BLaER1 treated with 17β-estradiol and CSF1 and Interleukin-3, amounts not matched to agents 10 nM and 100 nM (cell line): Measurements from ENCODE around the gene YEATS4.

Experiments used
- H3K27ac ChIP-seq, 11 experiments: shearing (Covaris generic); formaldehyde crosslinking; 2 replicates each; pipeline ENCODE4 v1.8.1; 2022
- H3K27me3 ChIP-seq, 11 experiments: shearing (Covaris generic); formaldehyde crosslinking; 2 replicates each; pipeline ENCODE4 v1.8.1; 2022
- H3K36me3 ChIP-seq, 11 experiments: shearing (Covaris generic); formaldehyde crosslinking; 2 replicates each; pipeline ENCODE4 v1.8.1; 2022
- H3K4me1 ChIP-seq, 10 experiments: shearing (Covaris generic); formaldehyde crosslinking; 2 replicates each; pipeline ENCODE4 v1.8.1; 2022
- H3K4me2 ChIP-seq, 11 experiments: shearing (Covaris generic); formaldehyde crosslinking; 2 replicates each; pipeline ENCODE4 v1.8.1; 2022
- H3K4me3 ChIP-seq, 10 experiments: shearing (Covaris generic); formaldehyde crosslinking; 2 replicates each; pipeline ENCODE4 v1.8.1; 2022
- H3K9ac ChIP-seq, 11 experiments: shearing (Covaris generic); formaldehyde crosslinking; 2 replicates each; pipeline ENCODE4 v1.8.1; 2022
- H3K9me3 ChIP-seq, 11 experiments: shearing (Covaris generic); formaldehyde crosslinking; replicated peaks in 1 of 11; 2 replicates each; pipeline ENCODE4 v1.8.1; 2022
- H4K20me1 ChIP-seq, 11 experiments: shearing (Covaris generic); formaldehyde crosslinking; 2 replicates each; pipeline ENCODE4 v1.8.1; 2022
- Cebpa-rat ChIP-seq, 11 experiments: shearing (Covaris generic); IDR thresholded peaks; 2 replicates each; pipeline ENCODE4 v1.8.1; 2022

The YEATS4 gene

GRCh38 chr12:69352904-69353303 is 6.6 kb upstream of the YEATS4 start:
- peak overlapping the region in 2 of 10 experiments; percentile 43 to 46; a peak in 1 of 20 replicates for H3K4me3 ChIP-seq

GRCh38 chr12:69354172-69354555 is 5.4 kb upstream of the YEATS4 start:
- Histone ChIP-seq H3K4me2 (no peak overlapping the region), H3K27ac (peak overlapping the region in 2 of 11 experiments; percentile 33 to 34; a peak in 2 of 22 replicates), H3K9ac (no peak overlapping the region; a peak in 1 of 22 replicates), H3K4me1 (peaks cover 4 to 37% (median 7%) of the 10 kb centered on the region in 10 experiments), H3K9me3 (no peaks in the 10 kb centered on the region), H4K20me1 (peaks cover 0 to 43% (median 0%) of the 10 kb centered on the region in 11 experiments; a peak in 5 of 22 replicates), H3K27me3 (no peaks in the 10 kb centered on the region), H3K36me3 (peaks cover 0 to 47% (median 13%) of the 10 kb centered on the region in 11 experiments; a peak in 12 of 22 replicates), H3K4me3 (no peak overlapping the region)
- TF ChIP-seq Cebpa-rat (IDR thresholded peaks at IDR 0.05): no peak

More at GRCh38 chr12:69352904-69353303, 6.6 kb upstream of the YEATS4 start:
- H3K9me3 ChIP-seq: no peaks in the 10 kb centered on the region
- peaks cover 0 to 47% (median 13%) of the 10 kb centered on the region in 11 experiments; a peak in 12 of 22 replicates for H3K36me3 ChIP-seq
- no peak overlapping the region for H3K9ac ChIP-seq
- H3K27me3 ChIP-seq: no peaks in the 10 kb centered on the region
- TF ChIP-seq Cebpa-rat (IDR thresholded peaks at IDR 0.05): no peak
- H4K20me1 ChIP-seq: peaks cover 0 to 43% (median 0%) of the 10 kb centered on the region in 11 experiments; a peak in 5 of 22 replicates
- H3K27ac ChIP-seq: no peak overlapping the region
- H3K4me2 ChIP-seq: peak overlapping the region in 3 of 11 experiments; percentile 52 to 68 (median 57); a peak in 4 of 22 replicates
- H3K4me1 ChIP-seq: peaks cover 5 to 35% (median 11%) of the 10 kb centered on the region in 10 experiments; a peak in 19 of 20 replicates

GRCh38 chr12:69354556-69355187 is 4.9 kb upstream of the YEATS4 start:
- H3K4me3 ChIP-seq: no peak overlapping the region
- peaks cover 6 to 38% (median 10%) of the 10 kb centered on the region in 10 experiments for H3K4me1 ChIP-seq
- no peaks in the 10 kb centered on the region for H3K27me3 ChIP-seq
- H4K20me1 ChIP-seq: peaks cover 0 to 43% (median 0%) of the 10 kb centered on the region in 11 experiments; a peak in 5 of 22 replicates
- H3K9me3 ChIP-seq: no peaks in the 10 kb centered on the region
- TF ChIP-seq Cebpa-rat (IDR thresholded peaks at IDR 0.05): no peak
- H3K27ac ChIP-seq: peak overlapping the region in 2 of 11 experiments; percentile 33 to 34; a peak in 4 of 22 replicates
- H3K36me3 ChIP-seq: peaks cover 0 to 46% (median 13%) of the 10 kb centered on the region in 11 experiments; a peak in 12 of 22 replicates
- H3K9ac ChIP-seq: no peak overlapping the region; a peak in 2 of 22 replicates
- H3K4me2 ChIP-seq: no peak overlapping the region

GRCh38 chr12:69355363-69356028 is 4.0 kb upstream of the YEATS4 start:
- no peak overlapping the region for H3K9ac ChIP-seq
- H3K4me1 ChIP-seq: peaks cover 7 to 35% (median 12%) of the 10 kb centered on the region in 10 experiments
- H3K27me3 ChIP-seq: no peaks in the 10 kb centered on the region
- H3K4me3 ChIP-seq: no peak overlapping the region
- H3K9me3 ChIP-seq: no peaks in the 10 kb centered on the region
- no peak overlapping the region for H3K4me2 ChIP-seq
- H4K20me1 ChIP-seq: peaks cover 0 to 35% (median 0%) of the 10 kb centered on the region in 11 experiments; a peak in 6 of 22 replicates
- H3K27ac ChIP-seq: no peak overlapping the region
- H3K36me3 ChIP-seq: peaks cover 0 to 39% (median 13%) of the 10 kb centered on the region in 11 experiments; a peak in 12 of 22 replicates
- no peak for TF ChIP-seq Cebpa-rat (IDR thresholded peaks at IDR 0.05)

DNA sequence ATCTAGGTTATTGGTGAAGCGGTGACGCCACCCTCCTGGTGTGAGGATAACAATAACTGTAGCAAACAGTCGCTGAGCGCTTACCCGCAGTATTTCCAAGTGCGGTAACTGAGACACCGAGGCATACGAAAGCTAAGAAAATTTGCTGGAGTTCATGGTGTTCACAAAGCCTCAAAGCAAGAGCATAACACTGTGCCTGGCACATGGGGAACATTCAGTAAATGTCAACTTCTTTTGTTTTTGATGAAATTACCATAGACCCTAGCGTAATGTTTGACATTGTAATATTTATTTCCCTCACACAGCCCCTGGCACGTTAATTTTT is 767 bp downstream of the YEATS4 start:
- no peak for TF ChIP-seq Cebpa-rat (IDR thresholded peaks at IDR 0.05)
- Histone ChIP-seq H3K4me3 (peak overlapping the region; percentile 77 to 95 (median 86)), H3K9me3 (no peaks in the 10 kb centered on the region)

GRCh38 chr12:69366796-69367195 is 7.3 kb downstream of the YEATS4 start:
- Histone ChIP-seq H3K4me2 (no peak overlapping the region), H3K36me3 (peaks cover 66 to 100% (median 95%) of the 10 kb centered on the region in 11 experiments), H4K20me1 (peaks cover 0 to 14% (median 0%) of the 10 kb centered on the region in 11 experiments; a peak in 2 of 22 replicates), H3K9ac (no peak overlapping the region), H3K9me3 (peaks cover 4 to 15% (median 9%) of the 10 kb centered on the region in 11 experiments; a peak in 17 of 22 replicates), H3K27me3 (no peaks in the 10 kb centered on the region), H3K27ac (no peak overlapping the region), H3K4me3 (no peak overlapping the region), H3K4me1 (0 out of 20 replicates have a peak, but pooled peaks cover 0 to 2% (median 0%) of the 10 kb centered on the region in 10 experiments)
- TF ChIP-seq Cebpa-rat (IDR thresholded peaks at IDR 0.05): no peak

More for the DNA sequence above, 767 bp downstream of the YEATS4 start:
- Histone ChIP-seq H3K4me2 (peak overlapping the region; percentile 74 to 92 (median 80)), H4K20me1 (peaks cover 0 to 8% (median 0%) of the 10 kb centered on the region in 11 experiments; a peak in 2 of 22 replicates), H3K36me3 (peaks cover 12 to 45% (median 39%) of the 10 kb centered on the region in 11 experiments; a peak in 20 of 22 replicates), H3K27me3 (no peaks in the 10 kb centered on the region), H3K4me1 (peaks cover 15 to 27% (median 21%) of the 10 kb centered on the region in 10 experiments), H3K27ac (peak overlapping the region; percentile 86 to 99 (median 96); a peak in 21 of 22 replicates), H3K9ac (peak overlapping the region; percentile 90 to 99 (median 95))

DNA sequence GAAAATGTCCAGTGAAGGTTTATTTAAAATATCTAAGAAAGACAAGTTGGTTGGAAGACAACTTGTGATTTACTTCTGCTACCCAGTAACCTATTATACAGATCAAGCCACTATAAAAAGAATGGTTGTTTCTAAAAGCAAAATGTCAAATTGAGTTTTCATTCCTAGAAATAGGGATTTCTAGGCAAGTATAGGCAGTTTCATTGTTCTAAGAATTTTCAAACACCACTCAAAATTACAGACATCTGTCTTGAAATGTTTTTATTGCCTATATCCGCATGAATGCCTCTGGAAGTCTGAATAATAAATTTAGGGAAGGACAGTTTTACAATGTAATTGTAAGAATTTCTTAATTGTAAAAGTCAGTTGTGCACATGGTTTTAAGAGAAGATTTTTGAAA is 8.6 kb downstream of the YEATS4 start:
- H3K4me3 ChIP-seq: no peak overlapping the region
- peaks cover 17 to 28% (median 23%) of the 10 kb centered on the region in 11 experiments; a peak in 21 of 22 replicates for H3K9me3 ChIP-seq
- peaks cover 75 to 100% (median 96%) of the 10 kb centered on the region in 11 experiments for H3K36me3 ChIP-seq
- H3K27me3 ChIP-seq: no peaks in the 10 kb centered on the region
- no peak overlapping the region for H3K4me2 ChIP-seq
- peaks cover 0 to 14% (median 0%) of the 10 kb centered on the region in 11 experiments; a peak in 2 of 22 replicates for H4K20me1 ChIP-seq
- H3K27ac ChIP-seq: no peak overlapping the region
- H3K4me1 ChIP-seq: no peaks in the 10 kb centered on the region
- H3K9ac ChIP-seq: no peak overlapping the region
- no peak for TF ChIP-seq Cebpa-rat (IDR thresholded peaks at IDR 0.05)

DNA sequence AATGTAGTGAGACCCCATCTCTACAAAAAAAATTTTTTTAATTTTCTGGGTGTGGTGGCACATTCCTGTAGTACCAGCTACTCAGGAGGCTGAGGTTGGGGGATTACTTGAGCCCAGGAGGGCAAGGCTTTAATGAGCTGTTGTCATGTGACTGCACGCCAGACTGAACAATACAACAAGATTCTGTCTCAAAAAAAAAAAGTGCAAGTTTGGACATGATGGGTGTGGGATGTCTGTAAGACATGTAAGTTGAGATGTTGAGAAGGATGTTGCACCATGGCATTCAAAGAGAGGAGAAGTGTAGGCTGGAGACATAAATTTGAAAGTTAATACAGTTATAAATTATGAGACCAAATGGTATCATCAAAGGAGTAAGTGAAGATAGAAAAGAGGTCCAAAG is 23.5 kb downstream of the YEATS4 start:
- Histone ChIP-seq H4K20me1 (peaks cover 0 to 10% (median 0%) of the 10 kb centered on the region in 11 experiments; a peak in 2 of 22 replicates), H3K4me1 (no peaks in the 10 kb centered on the region; a peak in 1 of 20 replicates), H3K36me3 (peaks cover 46 to 85% (median 67%) of the 10 kb centered on the region in 11 experiments), H3K4me3 (no peak overlapping the region), H3K9me3 (no peaks in the 10 kb centered on the region), H3K9ac (no peak overlapping the region), H3K27ac (no peak overlapping the region), H3K27me3 (no peaks in the 10 kb centered on the region), H3K4me2 (no peak overlapping the region)
- no peak for TF ChIP-seq Cebpa-rat (IDR thresholded peaks at IDR 0.05)

GRCh38 chr12:69385038-69385437 is 25.5 kb downstream of the YEATS4 start:
- H3K27ac ChIP-seq: no peak overlapping the region
- TF ChIP-seq Cebpa-rat (IDR thresholded peaks at IDR 0.05): no peak

More at GRCh38 chr12:69385038-69385437, 25.5 kb downstream of the YEATS4 start:
- Histone ChIP-seq H3K36me3 (peaks cover 27 to 83% (median 61%) of the 10 kb centered on the region in 11 experiments), H4K20me1 (peaks cover 0 to 16% (median 0%) of the 10 kb centered on the region in 11 experiments; a peak in 3 of 22 replicates), H3K4me1 (peaks cover 0 to 18% (median 13%) of the 10 kb centered on the region in 10 experiments; a peak in 14 of 20 replicates), H3K9ac (no peak overlapping the region), H3K4me2 (no peak overlapping the region), H3K4me3 (no peak overlapping the region), H3K9me3 (no peaks in the 10 kb centered on the region), H3K27me3 (no peaks in the 10 kb centered on the region)
